ENCODE results near the gene PI4KA.
"Not testable (repeated sequence)": the region's sequence is repeated elsewhere in the genome, so short reads cannot be mapped to it uniquely, and the experiment has no call there.

- TF ChIP-seq, protein P1, sequence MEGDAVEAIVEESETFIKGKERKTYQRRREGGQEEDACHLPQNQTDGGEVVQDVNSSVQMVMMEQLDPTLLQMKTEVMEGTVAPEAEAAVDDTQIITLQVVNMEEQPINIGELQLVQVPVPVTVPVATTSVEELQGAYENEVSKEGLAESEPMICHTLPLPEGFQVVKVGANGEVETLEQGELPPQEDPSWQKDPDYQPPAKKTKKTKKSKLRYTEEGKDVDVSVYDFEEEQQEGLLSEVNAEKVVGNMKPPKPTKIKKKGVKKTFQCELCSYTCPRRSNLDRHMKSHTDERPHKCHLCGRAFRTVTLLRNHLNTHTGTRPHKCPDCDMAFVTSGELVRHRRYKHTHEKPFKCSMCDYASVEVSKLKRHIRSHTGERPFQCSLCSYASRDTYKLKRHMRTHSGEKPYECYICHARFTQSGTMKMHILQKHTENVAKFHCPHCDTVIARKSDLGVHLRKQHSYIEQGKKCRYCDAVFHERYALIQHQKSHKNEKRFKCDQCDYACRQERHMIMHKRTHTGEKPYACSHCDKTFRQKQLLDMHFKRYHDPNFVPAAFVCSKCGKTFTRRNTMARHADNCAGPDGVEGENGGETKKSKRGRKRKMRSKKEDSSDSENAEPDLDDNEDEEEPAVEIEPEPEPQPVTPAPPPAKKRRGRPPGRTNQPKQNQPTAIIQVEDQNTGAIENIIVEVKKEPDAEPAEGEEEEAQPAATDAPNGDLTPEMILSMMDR (IDR thresholded peaks at IDR 0.05), result not testable (repeated sequence)
- TF ChIP-seq, protein P2, sequence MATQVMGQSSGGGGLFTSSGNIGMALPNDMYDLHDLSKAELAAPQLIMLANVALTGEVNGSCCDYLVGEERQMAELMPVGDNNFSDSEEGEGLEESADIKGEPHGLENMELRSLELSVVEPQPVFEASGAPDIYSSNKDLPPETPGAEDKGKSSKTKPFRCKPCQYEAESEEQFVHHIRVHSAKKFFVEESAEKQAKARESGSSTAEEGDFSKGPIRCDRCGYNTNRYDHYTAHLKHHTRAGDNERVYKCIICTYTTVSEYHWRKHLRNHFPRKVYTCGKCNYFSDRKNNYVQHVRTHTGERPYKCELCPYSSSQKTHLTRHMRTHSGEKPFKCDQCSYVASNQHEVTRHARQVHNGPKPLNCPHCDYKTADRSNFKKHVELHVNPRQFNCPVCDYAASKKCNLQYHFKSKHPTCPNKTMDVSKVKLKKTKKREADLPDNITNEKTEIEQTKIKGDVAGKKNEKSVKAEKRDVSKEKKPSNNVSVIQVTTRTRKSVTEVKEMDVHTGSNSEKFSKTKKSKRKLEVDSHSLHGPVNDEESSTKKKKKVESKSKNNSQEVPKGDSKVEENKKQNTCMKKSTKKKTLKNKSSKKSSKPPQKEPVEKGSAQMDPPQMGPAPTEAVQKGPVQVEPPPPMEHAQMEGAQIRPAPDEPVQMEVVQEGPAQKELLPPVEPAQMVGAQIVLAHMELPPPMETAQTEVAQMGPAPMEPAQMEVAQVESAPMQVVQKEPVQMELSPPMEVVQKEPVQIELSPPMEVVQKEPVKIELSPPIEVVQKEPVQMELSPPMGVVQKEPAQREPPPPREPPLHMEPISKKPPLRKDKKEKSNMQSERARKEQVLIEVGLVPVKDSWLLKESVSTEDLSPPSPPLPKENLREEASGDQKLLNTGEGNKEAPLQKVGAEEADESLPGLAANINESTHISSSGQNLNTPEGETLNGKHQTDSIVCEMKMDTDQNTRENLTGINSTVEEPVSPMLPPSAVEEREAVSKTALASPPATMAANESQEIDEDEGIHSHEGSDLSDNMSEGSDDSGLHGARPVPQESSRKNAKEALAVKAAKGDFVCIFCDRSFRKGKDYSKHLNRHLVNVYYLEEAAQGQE (IDR thresholded peaks at IDR 0.05; ENCODE audit: insufficient read depth in 1 of 2, low read depth in 2 of 2, low read length in 1 of 2), result not testable (repeated sequence)
- TF ChIP-seq POLR2AphosphoS5 (IDR thresholded peaks at IDR 0.05; ENCODE audit: low read depth, low read length); SIN3A (IDR thresholded peaks at IDR 0.05; ENCODE audit: borderline replicate concordance, insufficient read depth, low read depth, low read length): not testable (repeated sequence)
Observed at GRCh38 chr22:20713116-20713515, 145.5 kb downstream of the PI4KA start.
